GM13976 (cell line): ENCODE data around the gene TMEM200A.

Experiments
- DNase-seq: peaks from one replicate; pipeline ENCODE4 v3.0.0; 2012; ENCODE audit warnings: low spot score
- CTCF ChIP-seq: IDR thresholded peaks from 2 replicates; pipeline ENCODE4 v1.5.1; 2012; ENCODE audit warnings: borderline replicate concordance, mild to moderate bottlenecking; ENCODE audit not compliant: insufficient read depth; ENCODE audit errors: extremely low read depth, missing control alignments, control extremely low read depth
- in situ Hi-C: fragments of 300-500 bp; cut with MboI; formaldehyde crosslinking; loops from one replicate; pipeline ENCODE4 v1.12.0; 2022; ENCODE audit warnings: low sequenced_read_pairs, mixed read lengths, inconsistent platforms; ENCODE audit not compliant: unreplicated experiment

TMEM200A gene

GRCh38 chr6:130367767-130368166 is 1.9 kb downstream of the TMEM200A start:
- no peak for TF ChIP-seq CTCF
- in situ Hi-C loops: no loop called here
- DNase-seq: no peak

- in situ Hi-C loops: no loop called here
- DNase-seq: no peak
- no peak for TF ChIP-seq CTCF
Observed at GRCh38 chr6:130368576-130368975, 2.8 kb downstream of the TMEM200A start.

GRCh38 chr6:130369831-130370230 is 4.0 kb downstream of the TMEM200A start:
- in situ Hi-C loops: no loop called here
- TF ChIP-seq CTCF: no peak
- no peak for DNase-seq

- no peak for TF ChIP-seq CTCF
- in situ Hi-C loops: no loop called here
- no peak for DNase-seq
Observed at GRCh38 chr6:130371921-130372420, 6.2 kb downstream of the TMEM200A start.

- no peak for TF ChIP-seq CTCF
- DNase-seq: no peak
- in situ Hi-C loops: no loop called here
Observed at GRCh38 chr6:130372786-130373185, 7.0 kb downstream of the TMEM200A start.

- no peak for DNase-seq
- in situ Hi-C loops: no loop called here
- no peak for TF ChIP-seq CTCF
Observed at GRCh38 chr6:130373992-130374391, 8.2 kb downstream of the TMEM200A start.

- DNase-seq: no peak
- in situ Hi-C loops: no loop called here
- TF ChIP-seq CTCF: no peak
Observed at GRCh38 chr6:130376936-130377335, 11.1 kb downstream of the TMEM200A start.
